ENCODE data around the gene AGMAT. TPM values are rescaled to one million over a fixed set of nuclear protein-coding genes. Genes with fewer than 3 reads are reported as not detected.

Gene AGMAT
- total and polyA plus RNA-seq, 9 of the 15 experiments (the other 6 are each of a cell fraction or from before 2014, with no cell fraction given): not detected

DNA sequence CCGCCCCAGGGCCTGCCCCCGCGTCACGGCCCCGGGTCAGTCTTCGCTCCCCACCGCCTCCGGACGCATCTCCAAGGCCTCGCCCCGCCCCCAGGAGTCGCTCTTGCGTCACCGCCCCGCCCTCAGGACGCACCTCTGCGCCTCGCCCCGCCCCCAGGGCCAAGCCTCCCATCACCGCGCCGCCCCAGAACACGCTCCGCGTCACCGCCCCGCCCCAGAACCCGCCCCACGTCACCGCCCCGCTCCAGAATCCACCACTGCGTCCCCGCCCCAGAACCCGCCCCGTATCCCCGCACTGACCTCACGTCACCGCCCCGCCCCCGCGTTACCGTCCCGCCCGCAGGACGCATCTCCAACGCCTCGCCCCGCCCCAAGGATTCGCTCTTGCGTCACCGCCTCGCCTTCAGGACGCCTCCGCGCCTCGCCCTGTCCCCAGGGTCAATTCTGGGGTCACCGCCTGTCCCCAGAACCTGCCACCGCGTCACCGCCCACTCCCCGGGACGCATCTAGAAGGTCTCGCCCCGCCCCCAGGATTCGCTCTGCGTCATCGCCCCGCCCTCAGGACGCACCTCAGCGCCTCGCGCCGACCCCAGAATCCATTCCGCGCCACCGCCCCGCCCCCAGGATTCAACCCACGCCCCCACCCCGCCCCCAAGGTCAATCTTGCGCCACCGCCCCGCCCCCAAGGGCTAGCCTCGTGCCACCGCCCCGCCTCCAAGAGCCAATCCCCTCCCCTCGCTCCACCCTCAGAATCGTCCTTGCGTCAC lies 60.4 kb downstream of the AGMAT start:
- POLR2A ChIA-PET: interaction anchor here (0.8 to 1.2 kb wide), 2 partner anchors 10 to 12 kb away, joined by 4 read pairs; no protein-coding TSS in a partner anchor
- Histone ChIP-seq H2AFZ (ENCODE audit: low read depth, low read length) (peak overlapping the region; percentile 96), H3K4me1 (replicated peaks in 1 of 2; ENCODE audit: control insufficient read depth in 2 of 2, insufficient read depth in 2 of 2, low read length in 2 of 2) (peaks cover 11 to 34% of the 10 kb centered on the region in 2 experiments), H3K79me2 (ENCODE audit: control insufficient read depth, insufficient read depth, low read length) (peaks cover 54% of the 10 kb centered on the region), H3K4me2 (ENCODE audit: insufficient read depth, low read length) (peak overlapping the region; percentile 79; the same call in 1 of the 2 replicates), H3K27ac (ENCODE audit: extremely low read depth, low read depth, low read length) (peak overlapping the region; percentile 96), H3K36me3 (ENCODE audit: control insufficient read depth, insufficient read depth, low read length) (peaks cover 12% of the 10 kb centered on the region; the same call in 2 of the 3 replicates), H3K4me3 (peak overlapping the region; percentile 83), H3K9me1 (ENCODE audit: control insufficient read depth, insufficient read depth, low read length) (no peaks in the 10 kb centered on the region), H3K9ac (ENCODE audit: insufficient read depth in 1 of 2, low read depth in 2 of 2, low read length in 2 of 2) (peak overlapping the region; percentile 70 to 94; a peak in 3 of 4 replicates), H3K27me3 (ENCODE audit: control insufficient read depth in 2 of 2, insufficient read depth in 2 of 2, low read length in 2 of 2) (no peaks in the 10 kb centered on the region), H3K9me3 (replicated peaks; ENCODE audit: control insufficient read depth, insufficient read depth, low read depth, low read length) (no peaks in the 10 kb centered on the region), H4K20me1 (replicated peaks; ENCODE audit: control insufficient read depth, insufficient read depth, low read length) (no peaks in the 10 kb centered on the region)
- no TSS peak for BruUV-seq (replicated peaks)
- WGBS (ENCODE audit: insufficient coverage, low coverage, missing lambda C conversion rate): under 1% methylated on average over 36 of the region's 88 CpGs
- in situ Hi-C loops (cut with MboI) (no loop called here), intact Hi-C loops (cut with micrococcal nuclease) (loop anchor here (10.0 kb wide), 1 partner anchor 310 kb away; no protein-coding TSS in a partner anchor)
- CTCF ChIA-PET (ENCODE audit: low intra/inter-chr PET ratio): interaction anchor here (0.6 kb wide), 1 partner anchor 117 kb away, joined by 3 read pairs; no protein-coding TSS in a partner anchor
- DNase-seq (ENCODE audit: extremely low read depth in 1 of 4, low spot score in 3 of 4) (peak; percentile 97 to 100 (median 98)), FAIRE-seq (peak; percentile 29), ATAC-seq (peak; percentile 78)
- TF ChIP-seq FOSL1 (tag; conservative IDR thresholded peaks at IDR 0.05): peak; percentile 51
- peak; percentile 42 to 62; a peak in 3 of 4 replicates for TF ChIP-seq NRF1 (conservative IDR thresholded peaks at IDR 0.05 in 1 of 2, IDR thresholded peaks at IDR 0.05 in 1 of 2)
- peak; percentile 68; the same call in 1 of the 2 replicates for TF ChIP-seq ESRRA (IDR thresholded peaks at IDR 0.05; ENCODE audit: borderline replicate concordance, low read depth)
- peak; percentile 37; the same call in 1 of the 2 replicates for TF ChIP-seq MYC (IDR thresholded peaks at IDR 0.05; ENCODE audit: low read depth, low read length)
- no peak for TF ChIP-seq MYC (CRISPR knock-in tag; IDR thresholded peaks at IDR 0.05; ENCODE audit: borderline replicate concordance, low read depth)
- TF ChIP-seq YY1 (IDR thresholded peaks at IDR 0.05; ENCODE audit: borderline replicate concordance in 1 of 3, control insufficient read depth in 1 of 3, extremely low read depth in 1 of 3, insufficient read depth in 3 of 3, insufficient read length in 1 of 3, insufficient replicate concordance in 2 of 3, low read depth in 1 of 3, low read length in 2 of 3): peak in 1 of 3 experiments; percentile 3
- no peak; a peak in 1 of 4 replicates for TF ChIP-seq RCOR1 (IDR thresholded peaks at IDR 0.05; ENCODE audit: borderline replicate concordance in 1 of 2, low read depth in 2 of 2, low read length in 2 of 2)
- no peak for TF ChIP-seq ZNF551 (CRISPR knock-in tag; IDR thresholded peaks at IDR 0.05)
- peak; percentile 67 for TF ChIP-seq CEBPB (tag; IDR thresholded peaks at IDR 0.05)
- no peak for TF ChIP-seq ZFP36 (IDR thresholded peaks at IDR 0.05; ENCODE audit: low read depth, low read length, partially characterized antibody)
- TF ChIP-seq SP1 (CRISPR knock-in tag; IDR thresholded peaks at IDR 0.05): peak; percentile 92
- TF ChIP-seq ZNF316 (IDR thresholded peaks at IDR 0.05): peak; percentile 50; the same call in 1 of the 2 replicates
- no peak for TF ChIP-seq ZFX (CRISPR knock-in tag; IDR thresholded peaks at IDR 0.05)
- TF ChIP-seq TCF3 (CRISPR knock-in tag; IDR thresholded peaks at IDR 0.05): no peak
- no peak for TF ChIP-seq ELF4 (CRISPR knock-in tag; IDR thresholded peaks at IDR 0.05)
- TF ChIP-seq, protein P1, sequence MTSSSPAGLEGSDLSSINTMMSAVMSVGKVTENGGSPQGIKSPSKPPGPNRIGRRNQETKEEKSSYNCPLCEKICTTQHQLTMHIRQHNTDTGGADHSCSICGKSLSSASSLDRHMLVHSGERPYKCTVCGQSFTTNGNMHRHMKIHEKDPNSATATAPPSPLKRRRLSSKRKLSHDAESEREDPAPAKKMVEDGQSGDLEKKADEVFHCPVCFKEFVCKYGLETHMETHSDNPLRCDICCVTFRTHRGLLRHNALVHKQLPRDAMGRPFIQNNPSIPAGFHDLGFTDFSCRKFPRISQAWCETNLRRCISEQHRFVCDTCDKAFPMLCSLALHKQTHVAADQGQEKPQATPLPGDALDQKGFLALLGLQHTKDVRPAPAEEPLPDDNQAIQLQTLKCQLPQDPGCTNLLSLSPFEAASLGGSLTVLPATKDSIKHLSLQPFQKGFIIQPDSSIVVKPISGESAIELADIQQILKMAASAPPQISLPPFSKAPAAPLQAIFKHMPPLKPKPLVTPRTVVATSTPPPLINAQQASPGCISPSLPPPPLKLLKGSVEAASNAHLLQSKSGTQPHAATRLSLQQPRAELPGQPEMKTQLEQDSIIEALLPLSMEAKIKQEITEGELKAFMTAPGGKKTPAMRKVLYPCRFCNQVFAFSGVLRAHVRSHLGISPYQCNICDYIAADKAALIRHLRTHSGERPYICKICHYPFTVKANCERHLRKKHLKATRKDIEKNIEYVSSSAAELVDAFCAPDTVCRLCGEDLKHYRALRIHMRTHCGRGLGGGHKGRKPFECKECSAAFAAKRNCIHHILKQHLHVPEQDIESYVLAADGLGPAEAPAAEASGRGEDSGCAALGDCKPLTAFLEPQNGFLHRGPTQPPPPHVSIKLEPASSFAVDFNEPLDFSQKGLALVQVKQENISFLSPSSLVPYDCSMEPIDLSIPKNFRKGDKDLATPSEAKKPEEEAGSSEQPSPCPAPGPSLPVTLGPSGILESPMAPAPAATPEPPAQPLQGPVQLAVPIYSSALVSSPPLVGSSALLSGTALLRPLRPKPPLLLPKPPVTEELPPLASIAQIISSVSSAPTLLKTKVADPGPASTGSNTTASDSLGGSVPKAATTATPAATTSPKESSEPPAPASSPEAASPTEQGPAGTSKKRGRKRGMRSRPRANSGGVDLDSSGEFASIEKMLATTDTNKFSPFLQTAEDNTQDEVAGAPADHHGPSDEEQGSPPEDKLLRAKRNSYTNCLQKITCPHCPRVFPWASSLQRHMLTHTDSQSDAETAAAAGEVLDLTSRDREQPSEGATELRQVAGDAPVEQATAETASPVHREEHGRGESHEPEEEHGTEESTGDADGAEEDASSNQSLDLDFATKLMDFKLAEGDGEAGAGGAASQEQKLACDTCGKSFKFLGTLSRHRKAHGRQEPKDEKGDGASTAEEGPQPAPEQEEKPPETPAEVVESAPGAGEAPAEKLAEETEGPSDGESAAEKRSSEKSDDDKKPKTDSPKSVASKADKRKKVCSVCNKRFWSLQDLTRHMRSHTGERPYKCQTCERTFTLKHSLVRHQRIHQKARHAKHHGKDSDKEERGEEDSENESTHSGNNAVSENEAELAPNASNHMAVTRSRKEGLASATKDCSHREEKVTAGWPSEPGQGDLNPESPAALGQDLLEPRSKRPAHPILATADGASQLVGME (CRISPR knock-in tag; IDR thresholded peaks at IDR 0.05): no peak

Data from K562 (cell line).